NOMO-1 (cell line): ENCODE results near the gene KRT26.
"Not testable (repeated sequence)": the region's sequence is repeated elsewhere in the genome, so short reads cannot be mapped to it uniquely, and the experiment has no call there.

Experiments
- DNase-seq, 2 experiments: peaks; one replicate each; lab custom pipeline; 2025; ENCODE audit not compliant: unreplicated experiment in 2 of 2; lab: John Stamatoyannopoulos, UW

The KRT26 gene

DNA sequence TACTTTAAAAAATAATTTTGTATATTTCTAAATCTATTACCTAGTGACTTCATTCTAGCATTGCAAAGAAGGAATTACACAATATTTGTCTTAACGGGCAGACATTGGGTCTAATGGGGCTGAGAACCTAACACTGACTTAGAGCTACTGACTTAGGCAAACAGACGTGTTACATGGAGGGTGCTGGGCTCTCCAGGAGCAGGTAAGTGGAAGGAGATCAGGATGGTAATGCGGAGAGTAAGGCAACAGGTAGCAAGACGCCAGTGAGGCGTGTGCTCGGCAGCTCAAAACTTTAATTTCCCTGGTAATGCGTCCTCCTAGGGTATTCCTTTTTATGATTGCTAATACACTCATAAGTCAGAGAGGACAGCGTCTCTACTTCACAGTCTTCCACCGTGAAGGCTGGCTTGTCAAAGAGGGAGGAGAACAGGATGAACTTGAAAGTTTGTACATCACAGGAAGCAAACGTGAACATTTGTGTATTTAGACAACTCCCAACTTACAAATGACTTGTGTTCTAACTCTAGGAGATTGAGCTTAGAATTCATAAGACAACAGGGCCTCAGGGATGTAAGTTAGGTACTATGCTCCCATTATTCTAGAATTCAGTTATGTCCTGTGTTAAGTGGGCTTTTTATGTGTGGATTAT is 23.1 kb upstream of the KRT26 start:
- DNase-seq = peak in 1 of 2 experiments; percentile 7

DNA sequence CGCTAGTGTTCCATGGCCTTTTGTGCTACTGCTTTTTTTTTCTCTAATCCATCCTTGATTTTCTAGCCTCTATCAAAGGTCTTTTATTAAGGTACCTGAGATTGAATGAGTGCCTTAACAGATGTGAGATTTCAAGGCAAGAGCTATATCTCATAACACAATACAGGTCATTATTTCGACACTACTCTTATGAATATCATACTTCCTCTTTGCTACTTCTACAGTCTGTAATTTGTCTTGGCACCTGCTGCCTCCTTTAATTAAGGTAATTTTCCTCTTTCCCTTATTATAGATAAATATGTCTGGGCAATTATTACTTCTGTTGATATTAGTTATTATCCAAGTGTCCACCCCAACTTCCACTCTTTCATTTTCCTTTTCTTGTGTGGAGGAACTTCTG is 22.5 kb upstream of the KRT26 start:
- peak; percentile 38 to 91 for DNase-seq

DNA sequence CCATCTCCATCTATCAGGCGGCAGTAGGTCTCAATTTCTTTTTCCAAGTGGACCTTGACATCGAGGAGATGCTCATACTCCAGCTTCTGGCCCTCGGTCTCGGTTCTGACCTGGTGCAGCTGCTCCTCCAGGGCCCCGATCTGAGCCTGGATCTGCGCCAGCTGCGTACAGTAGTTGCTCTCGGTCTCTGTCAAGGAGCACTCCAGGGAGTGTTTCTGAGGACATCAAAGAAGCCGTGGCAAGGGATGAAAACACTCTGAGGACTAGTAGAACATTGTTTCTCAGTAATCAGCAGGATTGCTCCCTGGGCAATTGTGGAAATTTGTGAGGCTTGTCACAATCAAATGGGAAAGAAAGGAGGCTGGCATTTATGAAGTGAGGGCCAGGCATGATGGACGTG is 21.8 kb upstream of the KRT26 start:
- DNase-seq = no peak

DNA sequence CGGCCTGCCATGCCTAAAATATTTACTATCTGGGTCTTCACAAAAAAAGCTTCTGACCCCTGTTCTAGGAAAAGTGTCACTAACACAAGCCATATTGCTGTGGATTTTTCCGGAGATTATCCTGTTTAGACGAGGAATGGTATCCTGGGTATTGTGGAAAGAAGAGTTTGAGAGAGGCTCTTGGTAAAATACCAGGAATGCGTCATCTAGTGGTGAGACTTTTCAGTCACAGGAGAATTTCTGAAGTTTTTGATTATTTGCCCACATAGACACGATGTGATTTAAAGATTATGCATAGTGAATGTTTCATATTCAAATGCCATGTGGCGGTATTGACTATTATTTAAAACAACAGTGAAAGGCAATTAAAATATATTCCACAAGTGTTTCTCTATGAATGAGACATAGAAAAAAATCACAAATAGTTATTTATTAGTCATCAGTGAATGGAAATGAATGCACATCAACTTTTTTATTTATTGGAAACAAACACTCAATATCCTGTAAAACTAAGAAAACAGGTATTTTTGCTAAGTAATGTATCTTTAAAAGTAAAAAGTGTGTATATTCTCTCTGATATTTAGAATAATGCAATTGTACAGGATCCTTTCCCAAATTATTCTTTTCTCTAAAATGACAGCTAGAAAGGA is 19.9 kb upstream of the KRT26 start:
- DNase-seq = no peak

GRCh38 chr17:40791111-40791510 is 19.1 kb upstream of the KRT26 start:
- DNase-seq = no peak

- no peak for DNase-seq
Measured at GRCh38 chr17:40782450-40782849, 10.4 kb upstream of the KRT26 start, which contains the start of gene KRT27. TSS of gene KRT27 (minus strand) at chr17:40782550. CDS start at chr17:40782493, 57 bp downstream.

- DNase-seq = peak in 1 of 2 experiments; percentile 31
Measured at GRCh38 chr17:40779181-40779909, 7.3 kb upstream of the KRT26 start.

DNA sequence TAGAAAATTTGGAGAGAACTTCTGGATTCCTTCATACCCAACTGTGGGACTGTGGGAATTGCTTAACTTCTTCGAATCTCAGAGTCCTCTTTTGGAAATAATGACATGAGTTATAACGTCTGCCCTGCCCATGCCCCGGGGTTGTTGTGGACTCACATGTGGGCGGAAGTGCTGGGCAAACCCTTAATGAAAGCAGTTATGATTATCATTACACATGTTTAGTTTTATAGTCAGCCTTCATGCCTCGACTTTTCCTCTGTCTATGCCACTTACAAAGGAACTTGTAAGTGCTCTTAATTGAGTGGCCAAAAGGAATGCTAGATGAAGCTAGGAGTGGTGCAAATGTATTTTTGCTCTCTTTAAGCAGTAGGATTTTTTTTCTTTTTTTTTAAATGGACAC is 6.5 kb upstream of the KRT26 start:
- peak; percentile 16 to 31 for DNase-seq

- DNase-seq = peak in 1 of 2 experiments; percentile 42
Measured at GRCh38 chr17:40777971-40778370, 6.0 kb upstream of the KRT26 start.

DNA sequence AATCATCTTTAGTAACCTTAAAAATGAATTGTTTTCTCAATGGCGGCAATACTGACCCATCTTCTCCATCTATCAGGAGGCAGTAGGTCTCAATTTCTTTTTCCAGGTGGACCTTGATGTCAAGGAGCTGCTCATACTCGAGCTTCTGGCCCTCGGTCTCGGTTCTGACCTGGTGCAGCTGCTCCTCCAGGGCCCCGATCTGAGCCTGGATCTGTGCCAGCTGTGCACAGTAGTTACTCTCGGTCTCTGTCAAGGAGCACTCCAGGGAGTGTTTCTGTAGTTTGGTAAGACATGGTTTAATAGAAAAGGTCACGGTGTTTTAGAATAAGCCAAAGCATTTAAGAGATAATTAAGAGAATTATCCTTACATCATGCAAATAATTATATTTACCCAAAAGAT is 5.5 kb upstream of the KRT26 start:
- no peak for DNase-seq

DNA sequence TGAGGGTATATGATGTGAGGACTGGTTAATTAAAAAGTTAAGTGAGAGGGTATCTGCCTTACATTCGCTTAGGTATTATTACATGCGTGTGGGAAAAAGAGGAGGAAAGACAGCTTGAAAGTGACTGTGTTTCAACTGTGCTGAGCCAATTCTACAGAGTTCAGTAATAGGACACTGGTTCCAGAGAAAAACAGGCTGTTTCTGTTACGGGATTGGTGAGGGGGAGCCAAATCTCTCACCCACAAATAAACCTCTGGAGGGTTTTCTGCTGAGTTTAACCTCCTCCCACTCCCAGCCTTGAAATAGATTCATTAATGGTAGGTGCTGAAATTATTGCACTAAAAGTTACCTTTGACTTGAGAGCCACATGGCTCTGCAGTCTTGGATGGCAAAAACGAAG is 3.9 kb upstream of the KRT26 start:
- no peak for DNase-seq

GRCh38 chr17:40765657-40766056 is 6.3 kb downstream of the KRT26 start:
- no peak for DNase-seq

GRCh38 chr17:40763752-40764151 is 8.2 kb downstream of the KRT26 start:
- DNase-seq = no peak

DNA sequence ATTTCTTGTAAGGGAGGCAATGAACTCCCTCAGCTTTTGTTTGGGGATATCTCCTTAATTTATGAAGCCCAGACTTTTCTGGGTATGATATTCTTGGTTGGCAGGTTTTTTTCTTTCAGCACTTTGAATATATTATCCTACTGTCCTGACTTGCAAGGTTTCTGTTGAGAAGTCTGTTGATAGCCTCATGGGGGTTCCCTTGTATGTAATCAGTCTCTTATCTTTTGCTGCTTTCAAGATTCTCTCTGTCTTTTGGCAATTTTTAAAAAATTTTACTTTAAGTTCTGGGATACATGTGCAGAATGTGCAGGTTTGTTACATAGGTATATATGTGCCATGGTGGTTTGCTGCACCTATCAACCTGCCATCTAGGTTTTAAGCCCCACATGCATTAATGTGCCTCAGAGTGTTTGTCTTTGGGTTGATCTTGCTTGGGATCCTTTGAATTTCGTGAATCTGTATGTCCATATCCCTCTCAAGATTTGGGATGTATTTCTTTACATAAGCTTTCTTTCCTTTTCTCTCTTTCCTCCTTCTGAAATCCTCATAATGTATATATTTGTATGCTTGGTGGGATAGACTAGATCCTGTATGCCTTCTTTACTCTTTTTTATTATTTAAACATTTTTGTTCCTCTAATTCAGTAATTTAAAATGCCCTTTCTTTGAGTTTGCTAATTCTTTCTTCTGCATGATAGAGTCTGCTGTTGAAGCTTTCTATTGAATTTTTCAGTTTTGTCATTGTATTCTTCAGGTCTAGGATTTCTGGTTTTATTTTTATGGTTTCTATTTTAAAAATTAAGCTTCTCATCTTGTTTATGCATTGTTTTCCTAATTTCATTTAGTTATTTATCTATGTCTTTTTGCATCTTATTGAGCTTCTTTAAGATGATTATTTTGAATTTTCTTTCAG is 11.6 kb downstream of the KRT26 start:
- no peak for DNase-seq

GRCh38 chr17:40755231-40755630 is 16.8 kb downstream of the KRT26 start, which contains the start of gene KRT25:
TSS of gene KRT25 (minus strand) at chr17:40755331. CDS start at chr17:40755271, 60 bp downstream.
- no peak for DNase-seq

DNA sequence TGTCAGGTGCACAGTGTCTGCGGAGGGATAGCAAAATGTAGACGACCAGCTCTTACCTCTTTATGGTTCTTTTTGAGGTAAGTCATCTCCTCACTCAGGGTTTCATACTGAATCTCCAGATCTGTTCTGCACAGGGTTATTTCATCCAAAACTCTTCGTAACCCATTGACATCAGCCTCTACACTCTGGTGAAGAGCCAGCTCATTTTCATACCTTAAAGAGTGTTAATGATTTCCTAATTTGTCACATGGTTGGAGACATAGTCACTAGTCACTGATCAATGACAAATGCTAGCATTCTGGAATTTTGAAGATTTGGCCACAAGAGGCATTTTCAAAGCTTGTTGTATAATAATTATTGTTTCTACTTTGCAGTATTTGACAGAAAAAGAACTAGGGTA is 18.2 kb downstream of the KRT26 start:
- DNase-seq = no peak

DNA sequence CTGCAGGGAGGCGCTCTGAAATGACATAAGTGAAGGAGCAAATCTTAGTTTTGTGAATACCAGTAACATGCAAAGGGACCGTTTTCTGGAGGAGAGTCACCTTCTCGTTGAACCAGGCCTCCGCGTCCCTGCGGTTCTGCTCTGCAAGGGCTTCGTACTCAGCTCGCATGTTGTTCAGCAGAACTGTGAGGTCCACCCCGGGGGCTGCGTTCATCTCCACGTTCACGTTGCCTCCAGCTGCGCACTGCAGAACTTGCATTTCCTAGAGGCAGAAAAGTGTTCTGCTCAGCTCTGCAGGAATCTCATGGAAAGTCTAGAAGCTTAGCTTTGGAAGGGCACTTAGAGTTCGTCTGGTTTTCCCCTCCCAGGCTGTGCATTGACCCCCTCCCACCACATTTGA is 20.9 kb downstream of the KRT26 start:
- DNase-seq = no peak

GRCh38 chr17:40750391-40750790 is 21.6 kb downstream of the KRT26 start:
- DNase-seq = no peak

GRCh38 chr17:40748666-40749065 is 23.3 kb downstream of the KRT26 start:
- not testable (repeated sequence) for DNase-seq

- DNase-seq = no peak
Measured at GRCh38 chr17:40738553-40738952, 33.4 kb downstream of the KRT26 start.

DNA sequence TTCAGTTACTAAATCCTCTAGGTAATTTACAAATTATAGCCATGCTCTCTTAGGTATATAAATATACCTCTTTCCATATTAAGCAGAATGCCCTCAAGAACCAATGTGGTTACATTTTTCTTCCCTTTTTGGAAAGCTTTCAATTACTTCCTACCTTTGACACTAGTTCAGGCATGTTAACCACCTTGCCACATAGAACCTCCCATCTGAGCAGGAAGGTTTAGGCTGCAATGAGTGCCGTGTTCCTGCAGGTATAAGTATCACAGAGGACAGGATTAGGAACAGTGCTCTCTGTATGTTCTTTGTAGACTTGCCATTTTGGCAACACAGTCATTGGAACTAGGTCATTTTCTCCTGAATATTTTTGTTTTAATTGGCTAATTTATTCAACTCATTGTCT is 37.0 kb downstream of the KRT26 start:
- DNase-seq = no peak
